Measurements from ENCODE around the gene XXYLT1. TPM values are rescaled to one million over a fixed set of nuclear protein-coding genes. Genes with fewer than 3 reads are reported as not detected.

Gene XXYLT1
- total and polyA plus RNA-seq, 2 of the 4 experiments (the other 2 are of a cell fraction) = 14.7 to 18.1 TPM

GRCh38 chr3:195044411-195044810 lies 226.5 kb downstream of the XXYLT1 start:
- no peak overlapping the region for H3K14ac ChIP-seq (replicated peaks; ENCODE audit: low read depth, low read length)
- peaks cover 45% of the 10 kb centered on the region for H3K27me3 ChIP-seq (ENCODE audit: control insufficient read depth, insufficient read depth, low read length)
- 86% methylated on average over 1 of the region's 7 CpGs; no CpG with 5 or more reads in 1 of the 2 experiments for WGBS, 2 experiments (ENCODE audit: extremely low coverage in 2 of 2, insufficient read length in 1 of 2)
- no peak for TF ChIP-seq BHLHE40 (IDR thresholded peaks at IDR 0.05; ENCODE audit: low read depth, low read length)
- no peak for TF ChIP-seq CTCF (conservative IDR thresholded peaks at IDR 0.05; ENCODE audit: low read depth, low read length)
- no peak for TF ChIP-seq RCOR1 (IDR thresholded peaks at IDR 0.05; ENCODE audit: insufficient replicate concordance, low read length)
- TF ChIP-seq CEBPB (IDR thresholded peaks at IDR 0.05; ENCODE audit: low read depth, low read length) = no peak
- no peak for TF ChIP-seq NFE2L2 (IDR thresholded peaks at IDR 0.05; ENCODE audit: low read depth, low read length)
- TF ChIP-seq ELK1 (IDR thresholded peaks at IDR 0.05; ENCODE audit: borderline replicate concordance, low read depth, low read length) = no peak
- no peak for TF ChIP-seq RFX5 (IDR thresholded peaks at IDR 0.05; ENCODE audit: low read depth, low read length)
- no peak for TF ChIP-seq FOS (IDR thresholded peaks at IDR 0.05; ENCODE audit: low read depth, low read length)
- TF ChIP-seq POLR2A (IDR thresholded peaks at IDR 0.05; ENCODE audit: low read depth, low read length) = no peak
- no peak for TF ChIP-seq MXI1 (IDR thresholded peaks at IDR 0.05; ENCODE audit: borderline replicate concordance, low read depth, low read length)
- H3K4me1 ChIP-seq (ENCODE audit: control insufficient read depth, insufficient read depth, low read length) = no peaks in the 10 kb centered on the region
- no peak overlapping the region for H2BK5ac ChIP-seq (ENCODE audit: low read depth, low read length, poor library complexity, severe bottlenecking)
- H3K27ac ChIP-seq (ENCODE audit: insufficient read depth, low read length) = no peak overlapping the region
- H4K5ac ChIP-seq (ENCODE audit: low read depth, low read length) = no peak overlapping the region
- ChIA-PET POLR2A (ENCODE audit: unreplicated experiment) (no interaction called here), CTCF (no interaction called here)
- no peak overlapping the region for H3K56ac ChIP-seq (ENCODE audit: extremely low read depth, insufficient read depth, low read length)
- no peak overlapping the region for H4K8ac ChIP-seq (ENCODE audit: low read depth in 2 of 2, low read length in 2 of 2)
- no peak for ATAC-seq (ENCODE audit: low read depth)
- no peak overlapping the region for H3K4me2 ChIP-seq (ENCODE audit: low read depth, low read length)
- H3K9me1 ChIP-seq (ENCODE audit: insufficient read depth, low read length) = no peaks in the 10 kb centered on the region
- H3K23ac ChIP-seq (ENCODE audit: low read depth, low read length) = no peak overlapping the region
- no peak overlapping the region for H2BK20ac ChIP-seq (ENCODE audit: low read depth, low read length)
- H3K9ac ChIP-seq (ENCODE audit: low read depth, low read length) = no peak overlapping the region
- H2AK5ac ChIP-seq (ENCODE audit: low read depth, low read length) = no peak overlapping the region
- H4K20me1 ChIP-seq (ENCODE audit: insufficient read depth, low read length) = no peaks in the 10 kb centered on the region
- H4K91ac ChIP-seq (ENCODE audit: insufficient read depth, low read depth, low read length) = no peak overlapping the region
- dilution Hi-C loops (cut with HindIII; ENCODE audit: low sequenced_read_pairs, unreplicated experiment) (no loop called here), intact Hi-C loops (cut with micrococcal nuclease) (no loop called here), in situ Hi-C loops (cut with MboI; ENCODE audit: low sequenced_read_pairs) (no loop called here)
- DNase-seq = no peak
- BruUV-seq (replicated peaks) = no TSS peak
- no peak overlapping the region for H2BK120ac ChIP-seq (ENCODE audit: low read depth, low read length)
- no peaks in the 10 kb centered on the region for H3K9me3 ChIP-seq (ENCODE audit: control insufficient read depth, insufficient read depth, low read length)
- H3K36me3 ChIP-seq (ENCODE audit: control insufficient read depth, insufficient read depth, low read length) = no peaks in the 10 kb centered on the region
- H3K18ac ChIP-seq (ENCODE audit: low read depth, low read length) = no peak overlapping the region
- H3K4ac ChIP-seq (ENCODE audit: low read depth, low read length) = no peak overlapping the region
- H3K79me1 ChIP-seq (ENCODE audit: low read depth in 1 of 2, low read length in 2 of 2) = no peaks in the 10 kb centered on the region
- no peak overlapping the region for H2BK15ac ChIP-seq (ENCODE audit: low read depth, low read length)
- H2AK9ac ChIP-seq (replicated peaks; ENCODE audit: low read depth, low read length, poor library complexity) = no peak overlapping the region
- no peak overlapping the region for H3K4me3 ChIP-seq (ENCODE audit: insufficient read depth, low read depth, low read length)
- no peak overlapping the region for H2AFZ ChIP-seq (replicated peaks; ENCODE audit: low read length, poor library complexity)

All from IMR-90 (cell line).